ENCODE results near the gene MCRIP2. TPM values are rescaled to one million over a fixed set of nuclear protein-coding genes. Genes with fewer than 3 reads are reported as not detected.

MCRIP2 gene
- total RNA-seq, 1 experiment from 2014 or later = 56.3 TPM

DNA sequence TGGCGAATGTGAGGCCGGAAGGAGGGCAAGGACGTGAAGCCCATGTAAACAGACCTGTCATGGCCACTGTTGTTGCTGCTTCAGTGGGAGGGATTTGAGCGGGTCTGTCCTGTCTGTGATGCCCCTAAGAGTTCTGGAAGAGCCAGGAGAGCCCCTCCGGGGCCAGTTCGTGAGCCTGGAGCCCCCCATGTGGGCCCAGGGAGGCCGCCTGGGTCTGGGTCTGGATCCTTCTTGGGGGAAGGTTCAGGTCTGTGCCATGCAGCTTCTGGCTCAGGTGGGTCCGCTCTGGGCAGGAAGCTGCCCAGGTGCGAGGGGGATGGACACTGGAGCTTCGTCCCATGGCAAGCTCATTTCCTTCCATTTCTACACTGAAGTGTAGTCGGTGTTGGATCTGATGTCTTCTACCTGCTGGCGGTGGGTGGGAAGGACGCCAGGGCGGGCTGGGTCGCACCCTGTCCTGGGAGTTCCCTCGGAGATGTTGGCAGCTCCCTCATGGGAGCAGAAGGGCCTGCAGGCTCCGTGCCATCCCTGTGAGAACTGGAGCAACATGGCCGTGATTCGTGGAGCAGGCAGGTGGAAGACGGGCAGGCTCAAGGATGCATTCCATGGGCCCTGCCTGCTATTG lies 22.0 kb upstream of the MCRIP2 start:
- Mint-ChIP-seq H3K4me3 (ENCODE audit: low read depth, unreplicated experiment) (no peak overlapping the region), H3K9me3 (ENCODE audit: low read depth, unreplicated experiment) (no peaks in the 10 kb centered on the region), H3K36me3 (ENCODE audit: insufficient read depth, unreplicated experiment) (peaks cover 18% of the 10 kb centered on the region), H3K27ac (ENCODE audit: unreplicated experiment) (no peak overlapping the region), H3K4me1 (ENCODE audit: low read depth, unreplicated experiment) (no peaks in the 10 kb centered on the region), H3K27me3 (ENCODE audit: unreplicated experiment) (no peaks in the 10 kb centered on the region)
- TF ChIP-seq, protein P1, sequence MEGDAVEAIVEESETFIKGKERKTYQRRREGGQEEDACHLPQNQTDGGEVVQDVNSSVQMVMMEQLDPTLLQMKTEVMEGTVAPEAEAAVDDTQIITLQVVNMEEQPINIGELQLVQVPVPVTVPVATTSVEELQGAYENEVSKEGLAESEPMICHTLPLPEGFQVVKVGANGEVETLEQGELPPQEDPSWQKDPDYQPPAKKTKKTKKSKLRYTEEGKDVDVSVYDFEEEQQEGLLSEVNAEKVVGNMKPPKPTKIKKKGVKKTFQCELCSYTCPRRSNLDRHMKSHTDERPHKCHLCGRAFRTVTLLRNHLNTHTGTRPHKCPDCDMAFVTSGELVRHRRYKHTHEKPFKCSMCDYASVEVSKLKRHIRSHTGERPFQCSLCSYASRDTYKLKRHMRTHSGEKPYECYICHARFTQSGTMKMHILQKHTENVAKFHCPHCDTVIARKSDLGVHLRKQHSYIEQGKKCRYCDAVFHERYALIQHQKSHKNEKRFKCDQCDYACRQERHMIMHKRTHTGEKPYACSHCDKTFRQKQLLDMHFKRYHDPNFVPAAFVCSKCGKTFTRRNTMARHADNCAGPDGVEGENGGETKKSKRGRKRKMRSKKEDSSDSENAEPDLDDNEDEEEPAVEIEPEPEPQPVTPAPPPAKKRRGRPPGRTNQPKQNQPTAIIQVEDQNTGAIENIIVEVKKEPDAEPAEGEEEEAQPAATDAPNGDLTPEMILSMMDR (IDR thresholded peaks at IDR 0.05; ENCODE audit: unreplicated experiment) = no peak
- CTCF ChIA-PET = no interaction called here
- DNase-seq = no peak
- intact Hi-C loops (cut with micrococcal nuclease; ENCODE audit: unreplicated experiment) = no loop called here
- no TSS peak for BruUV-seq (replicated peaks)

DNA sequence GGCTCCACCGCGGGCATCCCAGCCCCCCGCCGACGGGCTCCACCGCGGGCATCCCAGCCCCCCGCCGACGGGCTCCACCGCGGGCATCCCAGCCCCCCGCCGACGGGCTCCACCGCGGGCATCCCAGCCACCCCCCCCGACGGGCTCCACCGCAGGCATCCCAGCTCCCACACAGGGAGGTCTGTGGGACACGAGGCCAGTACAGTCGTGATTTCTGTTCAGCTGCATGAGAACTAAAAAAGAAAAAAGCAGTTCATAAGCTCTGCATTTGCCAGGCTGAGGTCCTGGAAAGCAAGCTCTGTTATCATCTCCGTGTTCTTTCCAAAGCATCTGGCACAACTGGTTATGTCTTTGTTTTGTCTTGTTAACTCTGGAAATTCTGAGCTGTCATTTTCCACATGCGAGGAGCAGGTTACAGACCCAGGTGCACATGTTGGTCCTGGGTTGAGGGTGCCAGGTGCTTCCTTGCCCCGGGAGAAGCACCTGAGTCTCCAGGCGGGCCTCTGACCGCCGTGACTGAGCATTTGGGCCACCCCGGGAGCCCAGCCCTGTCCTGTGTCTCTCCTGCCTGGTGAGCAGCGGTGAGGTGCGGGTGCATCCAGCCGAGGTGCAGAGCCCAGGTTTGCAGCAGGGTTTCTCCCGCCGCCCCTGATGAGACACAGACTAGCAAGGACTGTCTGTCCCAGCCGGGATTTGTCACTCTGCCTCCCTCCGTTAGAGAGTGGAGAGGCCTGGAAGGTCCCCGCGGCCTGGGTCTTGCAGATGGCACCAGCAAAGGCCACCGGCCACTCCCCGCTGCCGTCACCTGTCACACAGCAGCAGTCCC lies 20.7 kb upstream of the MCRIP2 start:
- intact Hi-C loops (cut with micrococcal nuclease; ENCODE audit: unreplicated experiment) = no loop called here
- no peaks in the 10 kb centered on the region for H3K9me3 Mint-ChIP-seq (ENCODE audit: low read depth, unreplicated experiment)
- CTCF ChIA-PET = no interaction called here

DNA sequence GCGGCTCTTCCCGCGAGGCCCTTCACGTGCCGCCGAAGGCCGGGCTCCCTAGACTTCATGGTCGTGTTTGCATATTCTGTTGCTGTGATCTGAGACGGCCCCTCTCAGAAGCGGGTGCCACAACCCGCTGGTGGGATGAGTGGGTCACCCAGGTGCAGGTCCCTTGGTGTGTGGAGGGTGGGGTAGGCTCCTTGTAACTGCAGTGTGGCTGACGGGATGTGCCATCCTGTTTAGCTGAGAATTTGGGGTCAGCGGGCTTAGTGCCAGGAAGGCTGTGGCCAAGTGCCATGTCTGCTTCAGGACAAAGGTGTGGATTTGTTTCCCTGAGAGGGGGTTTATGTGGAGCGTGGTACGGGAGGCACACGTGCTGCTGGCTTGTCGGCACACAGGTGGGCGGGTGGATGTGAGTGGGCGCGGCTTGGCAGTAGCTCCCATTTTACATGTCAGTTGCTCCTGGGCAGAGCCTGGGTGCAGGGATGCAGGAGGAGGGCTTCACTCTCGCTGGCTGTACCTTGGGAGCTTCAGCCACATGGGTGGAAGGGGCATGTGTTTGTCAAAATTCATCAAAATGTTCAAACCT lies 20.0 kb upstream of the MCRIP2 start:
- H3K27me3 Mint-ChIP-seq (ENCODE audit: unreplicated experiment) = no peaks in the 10 kb centered on the region
- intact Hi-C loops (cut with micrococcal nuclease; ENCODE audit: unreplicated experiment) = no loop called here
- no TSS peak for BruUV-seq (replicated peaks)
- no peaks in the 10 kb centered on the region for H3K4me1 Mint-ChIP-seq (ENCODE audit: low read depth, unreplicated experiment)
- peaks cover 17% of the 10 kb centered on the region for H3K36me3 Mint-ChIP-seq (ENCODE audit: insufficient read depth, unreplicated experiment)
- no peak overlapping the region for H3K4me3 Mint-ChIP-seq (ENCODE audit: low read depth, unreplicated experiment)
- no peaks in the 10 kb centered on the region for H3K9me3 Mint-ChIP-seq (ENCODE audit: low read depth, unreplicated experiment)
- TF ChIP-seq, protein P1 (IDR thresholded peaks at IDR 0.05; ENCODE audit: unreplicated experiment) = no peak
- no peak overlapping the region for H3K27ac Mint-ChIP-seq (ENCODE audit: unreplicated experiment)
- CTCF ChIA-PET = no interaction called here
- DNase-seq = no peak

More for the DNA sequence above, 20.7 kb upstream of the MCRIP2 start:
- no peak overlapping the region for H3K4me3 Mint-ChIP-seq (ENCODE audit: low read depth, unreplicated experiment)
- H3K36me3 Mint-ChIP-seq (ENCODE audit: insufficient read depth, unreplicated experiment) = peaks cover 13% of the 10 kb centered on the region
- H3K27me3 Mint-ChIP-seq (ENCODE audit: unreplicated experiment) = no peaks in the 10 kb centered on the region
- no peaks in the 10 kb centered on the region for H3K4me1 Mint-ChIP-seq (ENCODE audit: low read depth, unreplicated experiment)
- TF ChIP-seq, protein P1 (IDR thresholded peaks at IDR 0.05; ENCODE audit: unreplicated experiment) = no peak
- no peak for DNase-seq
- H3K27ac Mint-ChIP-seq (ENCODE audit: unreplicated experiment) = no peak overlapping the region
- BruUV-seq (replicated peaks) = no TSS peak

DNA sequence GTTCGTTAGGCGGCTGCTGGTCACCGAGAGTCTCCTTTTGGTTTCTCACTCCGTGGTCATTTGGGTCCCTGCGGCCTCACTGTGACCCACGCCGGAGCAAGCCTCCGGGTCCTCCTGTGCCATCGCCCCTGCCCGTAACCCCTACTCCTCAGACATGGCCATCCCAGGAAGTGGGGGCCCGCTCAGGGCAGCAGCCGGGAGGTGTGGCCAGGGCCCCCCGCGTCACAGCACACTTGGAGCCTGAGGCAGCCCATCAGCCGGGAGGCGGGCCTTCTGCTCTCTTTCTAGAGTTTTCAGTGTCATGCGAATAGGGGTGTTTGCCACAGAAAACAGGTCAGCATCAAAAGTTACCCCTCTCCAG lies 18.7 kb upstream of the MCRIP2 start:
- Mint-ChIP-seq H3K36me3 (ENCODE audit: insufficient read depth, unreplicated experiment) (peaks cover 29% of the 10 kb centered on the region), H3K4me3 (ENCODE audit: low read depth, unreplicated experiment) (no peak overlapping the region), H3K27ac (ENCODE audit: unreplicated experiment) (no peak overlapping the region), H3K9me3 (ENCODE audit: low read depth, unreplicated experiment) (no peaks in the 10 kb centered on the region), H3K27me3 (ENCODE audit: unreplicated experiment) (no peaks in the 10 kb centered on the region), H3K4me1 (ENCODE audit: low read depth, unreplicated experiment) (no peaks in the 10 kb centered on the region)
- intact Hi-C loops (cut with micrococcal nuclease; ENCODE audit: unreplicated experiment) = no loop called here
- TF ChIP-seq, protein P1 (IDR thresholded peaks at IDR 0.05; ENCODE audit: unreplicated experiment) = no peak
- DNase-seq = no peak
- BruUV-seq (replicated peaks) = no TSS peak
- CTCF ChIA-PET = no interaction called here
